HG02981 (cell line): ENCODE measurements around the gene SSTR5.
"Not testable (repeated sequence)": the region's sequence is repeated elsewhere in the genome, so short reads cannot be mapped to it uniquely, and the experiment has no call there.

Source experiments
- ATAC-seq: cut with Tn5 transposase; IDR thresholded peaks from one replicate; pipeline ENCODE4 v1.9.1; 2021; ENCODE audit warnings: mild to moderate bottlenecking, moderate library complexity; ENCODE audit not compliant: unreplicated experiment

Gene SSTR5

DNA sequence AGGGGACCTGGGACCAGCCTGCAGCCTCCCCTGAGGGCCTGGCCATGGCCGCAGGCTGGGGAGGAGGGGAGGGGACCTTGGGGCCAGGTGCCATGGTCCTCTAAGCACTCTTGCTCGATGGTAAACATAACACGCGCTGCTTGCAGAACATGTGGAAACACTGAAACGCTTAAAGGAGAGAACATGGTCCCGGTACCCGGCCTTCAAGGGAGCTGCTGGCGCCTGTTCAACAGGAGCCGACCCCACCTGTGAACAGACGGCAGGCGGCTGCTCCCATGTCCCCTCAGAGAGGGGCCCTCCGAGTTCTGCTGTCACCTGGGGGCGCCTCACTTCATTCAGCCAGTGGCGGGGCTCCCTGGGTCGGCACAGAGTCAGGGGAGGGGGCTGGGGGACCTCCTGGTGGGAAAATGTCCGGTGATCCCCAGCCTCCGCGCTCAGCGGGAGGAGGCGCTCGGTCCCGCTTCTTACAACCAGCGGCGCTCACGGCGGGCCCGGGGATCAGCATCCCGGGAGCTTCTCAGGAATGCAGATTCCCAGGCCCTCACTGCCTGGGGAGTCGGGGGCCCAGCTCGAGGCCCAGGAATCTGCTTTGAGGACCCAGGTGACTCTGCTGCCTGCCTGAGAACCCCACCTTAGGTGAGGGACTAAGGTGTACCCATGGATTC lies 854 bp upstream of the SSTR5 start:
- no peak for ATAC-seq

DNA sequence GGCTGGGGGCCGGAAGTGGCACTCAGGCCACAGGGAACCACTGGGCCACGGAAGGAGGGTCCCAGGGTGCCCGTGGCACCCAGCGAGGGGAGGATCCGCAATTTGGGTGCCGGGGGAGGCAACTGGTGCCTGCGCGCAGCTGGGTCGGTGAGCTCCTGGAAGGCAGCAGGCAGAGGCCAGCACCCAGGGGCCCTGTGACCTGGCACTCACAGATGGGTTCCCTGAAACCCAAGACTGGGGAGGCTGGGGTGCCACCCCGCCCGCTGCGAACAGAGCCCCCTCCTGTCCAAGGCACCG lies 663 bp downstream of the SSTR5 start:
- no peak for ATAC-seq

DNA sequence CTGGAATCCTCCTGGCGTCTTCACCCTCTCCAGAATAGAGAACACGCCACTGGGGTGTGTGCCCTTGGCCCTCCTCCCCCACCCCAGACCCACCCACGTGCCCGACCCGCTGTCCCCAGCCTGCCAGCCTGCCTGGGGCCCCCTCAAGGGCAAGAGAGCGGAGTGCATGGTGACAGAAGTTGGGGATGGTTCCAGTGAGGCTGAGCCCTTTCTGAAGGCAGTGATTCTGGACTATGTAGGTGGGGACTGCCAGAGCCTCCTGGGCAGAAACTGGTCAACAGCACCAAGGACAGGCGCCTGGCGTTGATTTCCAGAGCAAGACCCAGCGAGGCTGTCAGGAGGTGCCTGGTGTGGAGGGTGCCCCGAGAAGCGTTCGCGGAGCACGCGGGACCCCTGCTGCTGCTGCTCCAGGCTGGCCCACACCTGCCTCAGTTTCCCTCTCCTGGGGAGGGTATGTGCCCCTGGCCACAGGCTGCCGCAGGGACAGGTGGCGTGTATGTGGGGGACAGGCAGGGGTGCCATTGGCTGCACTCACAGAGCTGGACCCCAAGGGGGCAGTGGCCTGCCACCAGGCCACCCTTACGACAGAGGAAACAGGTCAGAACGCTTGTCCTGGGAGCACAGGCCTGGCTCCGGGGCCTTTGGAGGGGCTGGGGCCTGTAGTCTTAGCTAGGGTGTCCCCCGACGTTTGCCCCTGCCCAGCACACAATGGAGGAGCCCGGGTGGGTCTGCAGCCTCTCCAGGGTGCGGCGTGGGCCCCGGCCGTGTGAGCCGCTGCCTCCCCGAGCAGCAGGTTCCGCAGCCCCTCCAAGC lies 1.2 kb downstream of the SSTR5 start:
- ATAC-seq = no peak

DNA sequence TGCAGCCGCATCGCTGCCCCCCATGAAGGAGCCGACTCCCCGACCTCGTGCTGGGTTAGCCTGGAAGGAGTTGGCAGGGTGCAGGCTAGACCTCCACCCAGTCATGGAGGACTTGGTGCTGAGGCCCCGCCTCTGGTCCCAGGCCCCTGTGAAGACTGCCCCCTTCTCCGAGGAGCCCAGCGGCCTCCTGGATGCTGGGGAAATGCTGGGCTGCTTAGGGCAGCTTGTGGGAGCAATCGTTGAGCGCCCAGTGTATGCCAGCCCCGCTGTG lies 1.8 kb downstream of the SSTR5 start:
- ATAC-seq = no peak

DNA sequence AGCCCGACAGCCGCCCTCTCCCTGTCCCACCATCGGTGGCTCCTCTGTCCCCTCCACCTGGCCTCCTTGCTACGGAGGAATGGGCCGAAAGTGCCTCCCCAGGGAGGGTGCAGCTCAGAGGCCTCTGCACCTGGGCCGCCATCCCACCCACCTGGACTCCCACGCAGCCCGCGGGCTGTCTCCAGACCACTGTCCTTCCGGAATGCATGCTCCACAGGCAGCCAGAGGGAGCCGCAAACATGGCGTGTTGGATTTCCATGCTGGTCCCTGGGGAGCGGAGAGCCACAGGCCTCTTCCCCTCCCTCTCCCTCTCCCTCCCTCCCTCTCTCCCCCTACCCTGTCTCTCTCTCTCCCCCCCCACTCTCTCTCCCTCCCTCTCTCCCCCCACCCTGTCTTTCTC lies 3.0 kb downstream of the SSTR5 start:
- ATAC-seq = no peak

DNA sequence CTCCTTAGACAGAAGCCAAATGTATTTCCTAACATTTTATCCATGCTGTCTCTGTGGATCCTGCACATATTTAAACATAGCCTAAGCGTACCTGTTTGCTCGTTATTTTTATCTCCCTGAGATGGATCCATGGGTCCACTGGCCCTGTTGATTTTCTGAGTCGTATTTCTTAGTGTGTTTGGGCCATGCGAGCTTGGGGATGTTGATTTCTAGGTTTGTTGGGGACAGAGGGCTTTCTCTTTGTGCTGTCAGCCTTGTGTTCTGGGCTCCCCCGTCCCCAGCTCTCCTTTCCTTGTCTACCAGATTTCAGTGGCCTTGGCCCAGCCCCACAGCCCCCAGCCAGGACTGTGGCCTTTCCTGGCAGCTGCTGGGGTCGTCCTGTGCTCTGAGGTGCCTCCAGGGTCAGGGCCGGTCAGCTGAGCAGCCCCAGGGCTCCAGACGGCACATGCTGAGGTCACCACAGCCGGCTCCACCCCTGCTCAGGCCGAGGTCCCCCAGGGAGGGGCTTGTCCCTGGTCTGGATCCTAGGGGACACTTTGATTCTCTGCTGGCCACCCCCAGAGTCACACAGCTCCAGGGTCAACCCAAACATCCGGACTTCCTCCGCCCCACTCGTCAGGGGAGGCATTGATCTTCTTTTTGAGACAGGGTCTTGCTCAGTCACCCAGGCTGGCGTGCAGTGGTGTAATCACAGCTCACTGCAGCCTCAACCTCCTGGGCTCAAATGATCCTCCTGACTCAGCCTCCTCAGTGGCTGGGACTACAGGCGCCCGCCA lies 4.4 kb downstream of the SSTR5 start:
- ATAC-seq = no peak

DNA sequence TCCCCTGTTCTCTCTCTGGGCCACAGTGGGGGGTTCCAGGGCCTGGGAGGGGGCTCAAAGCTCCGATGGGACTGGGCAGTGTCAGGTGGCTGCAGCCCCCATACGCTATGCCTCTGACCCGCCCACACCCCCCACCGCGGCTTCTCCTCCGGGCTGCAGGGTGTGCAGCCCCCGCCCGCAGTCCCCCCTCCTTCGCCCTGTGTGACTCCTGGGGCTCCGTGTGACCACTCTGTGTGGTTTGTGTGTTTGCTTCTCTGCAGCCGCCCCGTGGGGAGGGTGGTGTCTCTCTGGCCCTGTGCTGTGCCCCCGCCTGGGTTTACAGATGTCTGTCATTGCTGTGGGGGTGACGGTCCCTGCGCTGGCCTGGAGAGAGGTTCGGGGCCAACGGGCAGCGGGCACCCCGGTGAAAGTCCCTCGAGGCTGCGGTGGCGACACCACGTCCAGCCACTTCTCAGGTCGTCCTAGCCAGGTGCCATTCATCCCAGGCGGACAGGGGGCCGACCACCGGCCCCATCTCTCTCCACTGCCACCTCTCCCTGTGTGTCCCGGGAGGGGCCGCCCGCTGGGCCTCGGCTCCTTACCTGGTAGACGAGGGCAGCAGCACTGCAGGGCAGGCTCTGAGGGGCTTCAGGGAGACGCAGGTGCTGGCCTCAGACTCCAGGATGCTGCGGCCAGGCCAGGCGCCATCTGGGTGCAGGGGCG lies 5.5 kb downstream of the SSTR5 start:
- no peak for ATAC-seq

DNA sequence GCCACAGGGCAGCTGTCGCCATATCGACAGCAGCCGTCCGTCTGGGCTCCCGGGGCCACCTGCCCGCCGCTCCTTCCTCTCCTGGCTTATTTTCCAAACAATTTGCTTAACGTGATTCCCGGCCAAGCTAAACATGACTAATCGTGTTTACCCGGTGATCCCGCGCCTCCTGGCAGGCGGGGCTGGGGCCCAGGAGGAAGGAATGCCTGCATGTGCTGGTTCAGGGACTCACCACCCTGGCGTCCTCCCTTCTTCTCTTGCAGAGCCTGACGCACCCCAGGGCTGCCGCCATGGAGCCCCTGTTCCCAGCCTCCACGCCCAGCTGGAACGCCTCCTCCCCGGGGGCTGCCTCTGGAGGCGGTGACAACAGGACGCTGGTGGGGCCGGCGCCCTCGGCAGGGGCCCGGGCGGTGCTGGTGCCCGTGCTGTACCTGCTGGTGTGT lies 6.1 kb downstream of the SSTR5 start:
- ATAC-seq = no peak

DNA sequence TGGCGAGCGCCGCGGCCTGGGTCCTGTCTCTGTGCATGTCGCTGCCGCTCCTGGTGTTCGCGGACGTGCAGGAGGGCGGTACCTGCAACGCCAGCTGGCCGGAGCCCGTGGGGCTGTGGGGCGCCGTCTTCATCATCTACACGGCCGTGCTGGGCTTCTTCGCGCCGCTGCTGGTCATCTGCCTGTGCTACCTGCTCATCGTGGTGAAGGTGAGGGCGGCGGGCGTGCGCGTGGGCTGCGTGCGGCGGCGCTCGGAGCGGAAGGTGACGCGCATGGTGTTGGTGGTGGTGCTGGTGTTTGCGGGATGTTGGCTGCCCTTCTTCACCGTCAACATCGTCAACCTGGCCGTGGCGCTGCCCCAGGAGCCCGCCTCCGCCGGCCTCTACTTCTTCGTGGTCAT lies 6.8 kb downstream of the SSTR5 start:
- no peak for ATAC-seq

DNA sequence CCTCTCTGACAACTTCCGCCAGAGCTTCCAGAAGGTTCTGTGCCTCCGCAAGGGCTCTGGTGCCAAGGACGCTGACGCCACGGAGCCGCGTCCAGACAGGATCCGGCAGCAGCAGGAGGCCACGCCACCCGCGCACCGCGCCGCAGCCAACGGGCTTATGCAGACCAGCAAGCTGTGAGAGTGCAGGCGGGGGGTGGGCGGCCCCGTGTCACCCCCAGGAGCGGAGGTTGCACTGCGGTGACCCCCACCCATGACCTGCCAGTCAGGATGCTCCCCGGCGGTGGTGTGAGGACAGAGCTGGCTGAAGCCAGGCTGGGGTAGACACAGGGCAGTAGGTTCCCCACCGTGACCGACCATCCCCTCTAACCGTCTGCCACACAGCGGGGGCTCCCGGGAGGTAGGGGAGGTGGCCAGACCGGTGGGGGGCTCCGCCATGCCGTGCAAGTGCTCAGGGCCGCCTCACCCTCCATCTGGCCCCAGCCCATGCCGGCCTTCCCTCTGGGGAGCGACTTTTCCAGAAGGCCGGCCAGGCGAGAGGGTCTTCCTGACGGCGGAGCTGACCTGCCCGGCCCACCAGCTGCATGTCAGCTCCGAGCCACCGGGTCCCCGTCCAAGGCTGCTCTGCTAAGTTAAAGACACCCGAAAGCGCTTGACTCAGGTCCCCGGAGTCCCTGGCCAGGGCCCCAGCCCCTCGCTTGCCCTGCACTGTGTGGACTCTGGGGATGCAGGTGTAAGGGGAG lies 7.4 kb downstream of the SSTR5 start:
- no peak for ATAC-seq

DNA sequence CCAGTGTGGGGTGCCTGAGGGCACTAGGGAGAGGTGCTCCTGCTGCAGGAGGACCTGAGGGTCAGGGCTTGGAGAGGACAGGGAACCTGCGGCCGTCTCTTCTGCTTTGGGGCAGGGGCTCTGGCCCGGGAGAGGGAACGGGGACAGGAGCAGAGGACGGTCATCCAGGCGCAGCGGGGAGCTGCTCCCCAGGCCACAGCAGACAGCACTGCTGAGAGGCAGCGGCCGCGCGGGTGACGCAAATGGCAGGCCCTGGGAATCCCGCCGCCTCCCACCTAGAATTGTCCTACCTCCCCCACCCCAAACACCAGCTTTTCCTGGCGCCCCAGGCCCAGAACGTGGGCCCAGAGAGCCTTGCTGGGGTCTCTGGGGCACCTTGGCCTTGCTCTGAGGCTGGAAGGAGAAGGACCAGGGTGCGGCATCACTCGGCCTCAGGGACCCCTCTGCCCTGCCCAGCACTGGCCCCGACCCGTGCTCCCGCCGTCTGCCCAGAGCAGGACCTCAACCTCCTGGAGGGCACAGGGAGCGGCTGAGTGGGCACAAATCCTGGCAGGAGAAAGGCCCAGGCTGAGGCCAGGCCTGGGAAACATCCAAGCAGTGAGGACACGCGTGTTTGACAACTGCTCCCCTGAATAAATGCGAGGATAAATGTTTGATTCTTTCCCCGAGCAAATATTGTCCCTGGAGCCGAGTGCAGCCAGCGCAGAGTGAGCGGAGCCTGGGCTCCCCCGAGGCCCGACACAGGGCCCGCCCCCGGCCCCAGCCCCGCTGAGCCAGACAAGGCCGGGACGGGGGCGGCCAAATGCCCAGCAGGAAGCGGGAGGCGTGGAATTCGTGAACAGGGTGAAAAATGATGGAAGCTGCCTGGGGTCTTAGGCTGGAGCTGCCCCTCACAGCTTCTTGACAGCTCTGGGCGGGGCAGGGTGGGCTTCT lies 8.5 kb downstream of the SSTR5 start:
- ATAC-seq = no peak

DNA sequence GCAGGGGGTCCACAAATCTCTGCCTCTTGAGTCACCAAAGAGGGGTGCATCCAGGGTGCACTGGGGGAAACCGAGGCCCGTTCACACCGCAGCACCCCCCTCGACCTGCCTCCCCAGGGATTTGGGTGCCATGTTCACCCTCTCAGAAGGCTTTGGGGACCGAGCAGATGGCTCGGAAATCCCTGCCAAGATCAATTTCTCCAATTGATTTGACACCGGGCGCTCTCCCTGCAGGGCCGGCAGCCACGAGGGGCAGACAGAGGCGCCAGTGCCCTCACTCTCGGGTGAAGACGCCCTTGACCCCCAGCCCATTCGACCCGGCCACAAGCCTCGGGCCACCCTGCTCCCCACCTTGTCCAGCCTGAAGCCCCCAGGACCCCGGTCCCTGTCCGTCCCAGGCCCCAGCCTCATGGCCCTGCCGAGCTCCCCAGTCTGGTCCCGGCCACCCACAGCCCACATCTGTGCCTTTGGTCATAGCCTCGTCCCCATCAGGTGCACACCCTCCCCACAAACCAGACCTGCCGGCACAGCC lies 9.3 kb downstream of the SSTR5 start:
- no peak for ATAC-seq

DNA sequence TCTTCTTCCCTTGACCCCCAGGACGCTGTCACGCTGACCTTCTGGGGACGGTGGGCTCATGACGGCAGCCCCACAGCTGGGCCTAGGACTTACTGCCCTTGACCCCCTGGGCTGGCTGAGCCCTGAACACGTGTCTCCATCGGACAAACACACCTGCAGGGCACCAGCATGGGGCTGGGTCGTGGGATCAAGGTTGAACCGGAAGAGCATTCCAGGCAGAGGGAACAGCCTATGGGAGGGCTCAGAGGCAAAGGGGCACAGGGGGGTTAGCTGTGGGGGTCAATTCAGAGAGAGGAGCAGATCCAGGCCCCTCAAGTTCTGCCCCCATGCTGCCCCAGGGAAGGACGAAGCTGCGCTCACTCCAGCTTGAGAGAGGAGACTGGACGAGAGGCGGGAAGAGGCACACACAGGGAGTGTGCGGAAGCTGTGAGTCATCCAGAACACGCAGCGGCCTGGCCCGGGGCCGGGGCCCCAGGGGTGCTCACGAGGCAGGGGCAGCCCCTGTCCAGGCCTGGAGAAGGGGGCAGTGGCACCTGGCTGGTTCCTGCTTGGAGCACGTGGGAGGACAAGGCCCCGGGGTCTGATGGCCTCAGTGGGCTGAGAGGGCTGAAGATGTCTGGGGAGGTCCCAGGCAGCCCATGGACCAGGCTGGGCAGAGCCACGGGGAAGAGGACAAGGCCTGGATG lies 9.9 kb downstream of the SSTR5 start:
- ATAC-seq = no peak

DNA sequence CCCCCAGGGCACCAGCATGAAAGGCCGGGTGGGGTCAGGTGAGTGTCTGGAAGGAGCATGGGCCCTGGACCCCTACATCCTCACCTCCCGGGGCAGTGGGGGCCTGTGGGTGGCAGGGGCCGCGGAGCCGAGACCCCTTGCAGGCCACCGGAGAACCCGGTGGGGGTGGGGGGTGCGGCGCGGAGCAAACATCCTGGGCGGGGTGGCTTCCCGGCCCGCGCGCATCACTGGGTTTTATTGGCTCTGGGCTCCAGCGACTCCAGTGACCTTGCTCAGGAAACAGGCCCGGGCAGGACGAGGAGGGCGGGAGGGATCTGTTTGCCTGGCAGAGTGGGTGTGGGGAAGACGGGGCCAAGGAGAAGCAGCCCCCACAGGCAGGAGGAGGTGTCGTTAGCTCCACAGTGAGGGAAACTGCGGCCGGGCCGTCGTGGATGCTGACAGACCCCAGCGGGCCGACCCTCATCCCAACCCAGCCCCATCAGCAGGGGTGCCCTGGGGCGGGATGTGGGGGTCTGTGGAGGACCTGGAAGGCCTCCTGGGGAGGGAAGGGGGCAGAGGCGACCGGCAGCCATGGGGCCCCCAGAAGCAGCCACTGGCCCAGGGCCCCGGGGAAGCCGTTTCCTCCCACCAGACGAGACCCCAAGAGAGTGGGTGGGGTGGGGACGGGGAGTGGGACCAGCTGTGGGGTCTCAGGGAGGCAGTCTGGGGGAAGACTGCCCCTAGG lies 10.6 kb downstream of the SSTR5 start:
- no peak for ATAC-seq

DNA sequence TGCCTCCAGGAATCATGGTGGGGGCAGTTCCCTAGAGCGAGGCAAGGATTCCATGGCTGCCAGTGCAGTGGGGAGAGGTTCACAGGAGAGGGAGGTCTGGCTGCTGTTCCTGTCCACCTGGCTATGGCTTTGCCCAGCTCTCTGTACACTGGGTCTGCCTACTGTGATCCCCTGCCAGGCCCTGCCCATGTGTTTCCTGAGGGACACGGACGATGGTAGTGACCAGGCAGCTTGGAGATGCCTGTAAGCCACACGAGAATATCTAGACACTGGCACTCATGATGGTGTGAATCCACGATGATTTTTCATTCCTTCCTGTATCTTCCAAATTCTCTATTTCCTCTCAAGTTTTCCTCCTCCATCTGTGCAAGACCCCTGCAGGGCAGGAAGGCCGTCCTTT lies 12.4 kb downstream of the SSTR5 start:
- ATAC-seq = no peak

DNA sequence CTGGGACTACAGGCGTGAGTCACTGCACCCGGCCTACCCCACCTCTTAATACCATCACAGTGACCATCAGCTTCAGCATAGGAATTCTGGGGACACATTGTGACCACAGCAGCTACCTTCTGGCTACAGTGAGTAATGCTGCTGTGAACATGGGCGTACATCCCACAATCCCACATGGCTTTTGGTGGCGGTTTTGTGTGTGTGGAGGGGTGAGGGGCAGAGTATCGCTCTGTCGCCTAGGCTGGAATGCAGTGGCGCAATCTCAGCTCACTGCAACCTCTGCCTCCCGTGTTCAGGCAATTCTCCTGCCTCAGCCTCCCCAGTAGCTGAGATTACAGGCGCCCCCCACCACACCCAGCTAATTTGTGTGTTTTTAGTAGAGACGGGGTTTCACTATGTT lies 13.9 kb downstream of the SSTR5 start:
- ATAC-seq = not testable (repeated sequence)

DNA sequence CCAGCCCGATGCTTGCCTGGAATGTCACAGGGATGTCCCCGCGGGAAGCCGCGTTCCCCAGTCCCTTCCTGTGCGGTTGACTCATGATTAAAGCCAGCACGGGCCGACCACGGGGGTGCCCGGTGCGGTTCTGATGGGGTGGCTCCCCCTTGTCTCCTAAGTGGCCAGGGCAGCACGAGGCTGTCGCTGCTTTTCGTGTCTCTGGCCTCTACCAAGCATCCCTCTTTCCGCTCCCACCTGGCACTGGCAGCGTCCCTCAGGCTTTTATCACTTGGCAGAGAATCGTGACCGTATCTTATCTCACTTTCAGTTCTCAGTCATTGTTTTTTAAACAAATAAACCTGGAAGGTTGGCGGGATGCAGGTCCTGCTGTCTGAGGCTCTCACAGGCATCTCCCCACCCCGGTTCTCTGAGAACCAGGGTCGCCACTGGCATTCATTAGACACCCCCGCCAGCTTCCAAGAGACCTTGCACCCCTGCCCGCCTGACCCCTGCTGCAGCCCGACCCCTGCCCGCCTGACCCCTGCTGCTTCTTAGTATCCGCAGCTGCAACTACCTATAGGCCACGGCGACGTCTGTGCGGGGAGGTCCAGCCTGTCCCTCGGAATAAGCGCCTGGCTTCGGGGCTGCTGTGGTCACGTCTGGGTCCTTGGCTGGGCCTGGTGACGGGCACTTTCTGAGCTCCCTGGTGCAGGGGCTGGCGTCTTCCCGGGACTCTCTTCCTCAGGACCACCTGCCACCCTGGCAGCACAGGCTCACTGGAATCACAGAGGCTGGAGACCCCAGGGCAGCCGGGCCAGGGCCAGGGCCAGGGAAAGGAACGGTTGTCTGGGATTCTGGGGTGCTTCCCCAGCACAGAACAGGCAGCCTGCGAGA lies 16.0 kb downstream of the SSTR5 start:
- no peak for ATAC-seq
